Right lobe of liver (tissue), 6 donors: ENCODE results near the gene ZNF800. TPM values are rescaled to one million over a fixed set of nuclear protein-coding genes. Genes with fewer than 3 reads are reported as not detected.

Experiments
- ATAC-seq, 4 donors: fragments of 200-7000 bp; cut with Tn5 transposase; one replicate each; pipeline ENCODE4 v1.9.1; 2020; ENCODE audit warnings: mild to moderate bottlenecking in 4 of 4, moderate library complexity in 4 of 4
- DNase-seq, 3 donors: peaks; one replicate each; pipeline ENCODE4 v3.0.0-alpha.2; 2020
- H3K27ac ChIP-seq, 3 donors: fragments of 200-600 bp; one replicate each; pipeline ENCODE4 v1.8.0; 2022
- H3K27me3 ChIP-seq, 2 donors: fragments of 200-600 bp; one replicate each; pipeline ENCODE4 v1.8.0; 2022
- H3K36me3 ChIP-seq, 4 donors: fragments of 200-600 bp; sonication (generic) in 1 of 4; one replicate each; pipeline versions ENCODE4 v1.5.1 to v1.8.0; 2017 to 2022; ENCODE audit warnings: control low read depth in 1 of 4
- H3K4me1 ChIP-seq, 4 donors: fragments of 200-600 bp; sonication (generic) in 1 of 4; one replicate each; pipeline versions ENCODE4 v1.5.1 to v1.8.0; 2017 to 2022; ENCODE audit warnings: control low read depth in 1 of 4
- H3K4me3 ChIP-seq, 3 donors: fragments of 200-600 bp; one replicate each; pipeline ENCODE4 v1.8.0; 2022
- H3K9me3 ChIP-seq, 4 donors: fragments of 200-600 bp; sonication (generic) in 1 of 4; one replicate each; pipeline versions ENCODE4 v1.5.1 to v1.8.0; 2017 to 2022; ENCODE audit warnings: control low read depth in 1 of 4
- POLR2A ChIP-seq: fragments of 450-650 bp; IDR thresholded peaks from one replicate; pipeline ENCODE4 v1.6.1; 2017; ENCODE audit warnings: antibody characterized with exemption, mild to moderate bottlenecking
- WGBS: methylation state at CpG from one replicate; pipeline ENCODE4 v1.1.6; 2018; ENCODE audit warnings: low coverage, low lambda C conversion rate; ENCODE audit not compliant: insufficient coverage; ENCODE audit errors: missing lambda C conversion rate; 5-methylcytosine and 5-hydroxymethylcytosine counted together
- intact Hi-C, 2 donors: fragments of 100-400 bp; cut with DNase I; formaldehyde crosslinking; loops; one replicate each; pipeline versions ENCODE4 v1.11.2 to v1.14.1; 2022
- long read RNA-seq: library from polyadenylated mRNA; unstranded; transcript quantifications from one replicate; pipeline ENCODE4 v2.0.0, GENCODE V29; 2019
- total RNA-seq, 6 experiments: library from RNA; depleted of rRNA in 2 of 6; stranded (reverse); fragments of >200 nt in 2 of 6; fragmentation: NEBNext Ultra II Directional in 3 of 6; extraction: Animal tissue kit (Norgen Biotek cat#: 25700) in 3 of 6; gene quantifications; one replicate each; pipeline versions ENCODE4 v1.1.0 to v1.2.4, GENCODE V29; 2016 to 2023
- TF ChIP-seq, protein P1 (sequence below), 4 donors: fragments of 200-600 bp in 3 of 4; fragments of 450-650 bp in 1 of 4; IDR thresholded peaks; one replicate each; pipeline versions ENCODE4 v1.5.1 to v1.8.0; 2016 to 2022; ENCODE audit warnings: antibody characterized with exemption in 4 of 4, mild to moderate bottlenecking in 2 of 4
- donor health status: DM: no; HTN: yes; CAD: no.
- donor health status: DM: no; HTN: no; CAD: no.
- donor health status: DM: no; HTN: no; CAD: no.
- donor health status: DM: no; HTN: yes; CAD: no.
- donor health status: DM: no; HTN: yes; CAD: no.

The ZNF800 gene
- total RNA-seq = 10 to 100 TPM; 12.5 to 32.3 (median 15.3) TPM
- long read RNA-seq, partial matches to known transcripts = 1 of 2 reads
- long read RNA-seq, other reads (novel, unspliced or antisense) = 1 of 2 reads

GRCh38 chr7:127392566-127393367 is at the start of gene ZNF800:
ZNF800 (minus strand) TSS chr7:127392708; CDS start chr7:127391557, 1,151 bp downstream.
- ATAC-seq (peak; percentile 95 to 98 (median 96)), DNase-seq (peak; percentile 95)
- Histone ChIP-seq H3K4me3 (peak within 1 kb of the TSS; percentile 82 to 96 (median 93)), H3K9me3 (no peaks in the 10 kb centered on the region), H3K4me1 (peaks cover 0 to 19% (median 6%) of the 10 kb centered on the region in 4 donors), H3K27me3 (no peaks in the 10 kb centered on the region), H3K36me3 (peaks cover 0 to 8% (median 0%) of the 10 kb centered on the region in 4 donors), H3K27ac (peak within 1 kb of the TSS; percentile 91 to 94 (median 92))
- intact Hi-C loops = no loop called here
- 0% methylated on average over 12 of the region's 67 CpGs for WGBS
- TF ChIP-seq, protein P1, sequence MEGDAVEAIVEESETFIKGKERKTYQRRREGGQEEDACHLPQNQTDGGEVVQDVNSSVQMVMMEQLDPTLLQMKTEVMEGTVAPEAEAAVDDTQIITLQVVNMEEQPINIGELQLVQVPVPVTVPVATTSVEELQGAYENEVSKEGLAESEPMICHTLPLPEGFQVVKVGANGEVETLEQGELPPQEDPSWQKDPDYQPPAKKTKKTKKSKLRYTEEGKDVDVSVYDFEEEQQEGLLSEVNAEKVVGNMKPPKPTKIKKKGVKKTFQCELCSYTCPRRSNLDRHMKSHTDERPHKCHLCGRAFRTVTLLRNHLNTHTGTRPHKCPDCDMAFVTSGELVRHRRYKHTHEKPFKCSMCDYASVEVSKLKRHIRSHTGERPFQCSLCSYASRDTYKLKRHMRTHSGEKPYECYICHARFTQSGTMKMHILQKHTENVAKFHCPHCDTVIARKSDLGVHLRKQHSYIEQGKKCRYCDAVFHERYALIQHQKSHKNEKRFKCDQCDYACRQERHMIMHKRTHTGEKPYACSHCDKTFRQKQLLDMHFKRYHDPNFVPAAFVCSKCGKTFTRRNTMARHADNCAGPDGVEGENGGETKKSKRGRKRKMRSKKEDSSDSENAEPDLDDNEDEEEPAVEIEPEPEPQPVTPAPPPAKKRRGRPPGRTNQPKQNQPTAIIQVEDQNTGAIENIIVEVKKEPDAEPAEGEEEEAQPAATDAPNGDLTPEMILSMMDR (IDR thresholded peaks at IDR 0.05) = peak in 1 of 4 donors; percentile 7
- peak; percentile 96 for TF ChIP-seq POLR2A

DNA sequence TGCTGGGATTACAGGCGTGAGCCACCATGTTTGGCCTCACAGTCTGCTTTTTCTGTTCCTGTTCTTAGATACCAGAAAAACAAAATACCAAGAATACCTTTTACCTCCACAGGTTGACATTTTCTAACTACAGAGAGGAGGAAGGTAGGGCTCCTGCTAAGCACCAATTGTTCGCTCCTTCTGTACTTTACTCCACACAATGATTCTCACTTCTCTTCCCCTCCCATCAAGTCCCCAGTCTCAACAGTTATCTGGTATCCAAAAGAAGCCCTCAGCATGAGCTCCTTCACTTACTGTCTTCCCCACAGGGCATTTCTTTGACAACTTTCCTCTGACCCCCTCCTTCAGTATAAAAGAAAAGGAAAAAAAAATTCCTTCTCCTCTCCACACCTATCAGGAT is 47.7 kb upstream of the ZNF800 start:
- DNase-seq (no peak), ATAC-seq (no peak)
- Histone ChIP-seq H3K27ac (no peak overlapping the region), H3K4me3 (no peak overlapping the region), H3K27me3 (no peaks in the 10 kb centered on the region), H3K9me3 (no peaks in the 10 kb centered on the region), H3K4me1 (no peaks in the 10 kb centered on the region), H3K36me3 (no peaks in the 10 kb centered on the region)
- 88% methylated on average over 2 of the region's 2 CpGs for WGBS
- TF ChIP-seq POLR2A = no peak
- TF ChIP-seq, protein P1 (IDR thresholded peaks at IDR 0.05) = no peak
- intact Hi-C loops = no loop called here

DNA sequence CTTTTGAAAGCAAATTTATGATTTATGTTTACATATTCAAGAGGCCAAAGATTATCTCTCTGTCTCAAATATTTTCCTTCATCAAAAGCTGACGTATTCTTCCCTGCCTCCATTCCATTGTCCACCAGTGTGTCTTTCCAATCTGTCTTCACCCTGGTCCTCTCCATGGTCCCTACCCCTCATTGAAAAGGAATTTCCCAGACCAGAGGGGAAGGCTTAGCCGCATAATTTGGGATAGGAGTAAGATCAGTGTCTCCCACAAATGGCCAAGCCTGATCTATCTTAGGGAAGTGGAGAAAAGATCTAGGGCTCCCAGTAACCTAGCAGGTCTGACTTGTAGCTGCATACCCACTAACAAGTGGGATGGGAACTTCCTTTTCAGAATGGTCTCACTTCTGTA is 46.3 kb upstream of the ZNF800 start:
- WGBS = 82% methylated on average over 2 of the region's 2 CpGs
- H3K4me3 ChIP-seq = no peak overlapping the region
- ATAC-seq (no peak), DNase-seq (no peak)
- no peaks in the 10 kb centered on the region for H3K27me3 ChIP-seq
- TF ChIP-seq, protein P1 (IDR thresholded peaks at IDR 0.05) = no peak
- TF ChIP-seq POLR2A = no peak
- no peak overlapping the region for H3K27ac ChIP-seq
- H3K36me3 ChIP-seq = no peaks in the 10 kb centered on the region
- H3K4me1 ChIP-seq = no peaks in the 10 kb centered on the region
- intact Hi-C loops = no loop called here
- no peaks in the 10 kb centered on the region for H3K9me3 ChIP-seq

DNA sequence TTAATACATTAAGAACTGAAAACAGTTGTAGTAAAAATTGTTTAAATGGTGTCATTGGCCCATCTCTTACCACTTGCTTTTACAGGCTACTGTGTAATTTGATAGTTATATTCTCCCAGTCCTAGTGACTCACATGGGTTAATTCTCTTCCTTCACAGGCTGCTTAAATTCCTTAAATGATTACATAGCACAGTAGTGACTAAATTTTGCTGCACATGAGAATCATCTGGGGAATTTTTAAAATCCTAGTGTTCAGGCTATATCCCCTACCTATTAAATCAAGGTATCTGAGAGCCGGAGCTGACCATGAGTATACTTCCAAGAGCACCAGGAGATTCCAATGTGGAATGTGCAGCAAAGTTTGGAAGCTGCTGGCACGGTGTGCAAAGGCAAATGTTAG is 45.3 kb upstream of the ZNF800 start:
- TF ChIP-seq POLR2A = no peak
- TF ChIP-seq, protein P1 (IDR thresholded peaks at IDR 0.05) = no peak
- intact Hi-C loops = no loop called here

More for the DNA sequence above, 45.3 kb upstream of the ZNF800 start:
- no peak overlapping the region for H3K4me3 ChIP-seq
- no peak for ATAC-seq
- no peak for DNase-seq
- no peaks in the 10 kb centered on the region for H3K27me3 ChIP-seq
- WGBS = 58% methylated on average over 2 of the region's 2 CpGs
- H3K4me1 ChIP-seq = no peaks in the 10 kb centered on the region
- no peaks in the 10 kb centered on the region for H3K9me3 ChIP-seq
- H3K27ac ChIP-seq = no peak overlapping the region
- no peaks in the 10 kb centered on the region for H3K36me3 ChIP-seq
